NCI-H2227 (cell line): Measurements from ENCODE around the gene OVOL1.
"Not testable (repeated sequence)": the region's sequence is repeated elsewhere in the genome, so short reads cannot be mapped to it uniquely, and the experiment has no call there.

ENCODE experiments used
- DNase-seq: peaks from one replicate; lab custom pipeline; 2025; ENCODE audit not compliant: unreplicated experiment; lab: John Stamatoyannopoulos, UW

Gene OVOL1

DNA sequence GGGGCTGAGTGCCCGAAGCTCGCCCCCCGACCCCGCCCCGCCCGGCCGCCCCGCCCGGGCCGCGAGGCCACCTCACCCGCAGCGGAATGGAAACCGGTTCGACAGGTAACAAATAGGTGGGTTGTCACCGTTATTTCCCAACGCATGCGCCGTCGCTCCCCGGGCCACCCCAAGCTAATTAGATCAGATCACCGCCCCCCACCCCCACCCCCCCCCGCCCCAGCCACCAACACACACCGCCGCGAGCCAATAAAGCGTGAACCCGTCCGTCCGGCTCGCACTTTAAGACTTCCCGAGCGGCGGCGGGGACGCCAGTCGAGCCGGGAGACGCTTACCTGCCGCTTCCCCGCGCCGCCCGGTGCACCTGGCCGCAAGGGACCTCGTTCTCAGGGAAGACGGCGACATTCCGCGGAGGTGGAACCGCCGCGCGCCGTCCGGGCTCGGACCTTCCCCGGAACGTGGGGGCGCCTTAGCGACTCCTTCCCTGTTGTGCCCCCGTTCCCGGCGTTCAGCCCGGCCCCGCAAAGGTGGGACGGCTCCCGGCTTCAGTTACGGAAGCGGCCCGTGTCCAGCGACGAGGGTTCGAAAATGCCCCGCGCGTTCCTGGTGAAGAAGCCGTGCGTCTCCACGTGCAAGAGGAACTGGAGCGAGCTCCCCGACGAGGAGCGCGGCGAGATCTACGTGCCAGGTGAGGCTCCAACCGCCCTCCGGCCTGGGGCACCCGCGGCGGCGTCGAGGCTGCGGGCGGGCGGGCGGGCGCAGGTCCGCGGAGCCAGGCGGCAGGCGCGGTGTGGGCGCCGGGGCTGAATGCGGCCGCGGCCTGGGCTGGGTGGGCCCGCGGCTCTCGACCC is at the start of gene OVOL1:
TSS of gene OVOL1 (plus strand) at position 278 of the 851 bp plus-strand sequence. CDS start at position 589, 311 bp downstream.
- no peak for DNase-seq

DNA sequence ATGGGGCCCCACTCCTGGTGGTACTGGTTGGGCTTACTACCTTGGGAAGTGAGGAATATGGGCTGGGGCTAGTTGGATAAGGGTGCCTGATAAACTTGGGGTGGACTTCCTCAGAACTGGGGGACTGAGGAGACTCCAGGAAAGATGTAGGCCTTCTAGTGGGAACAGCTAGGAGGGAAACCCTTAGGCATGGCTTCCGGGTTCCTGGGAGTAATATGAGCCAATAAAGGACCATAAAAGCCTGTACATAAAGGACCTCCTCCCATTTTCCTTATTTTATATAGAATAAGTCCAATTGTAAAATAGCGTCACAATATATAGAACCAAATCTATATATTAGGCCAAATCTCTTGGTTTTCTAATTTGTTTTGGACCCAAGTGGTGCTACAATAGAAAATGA is 47.8 kb upstream of the OVOL1 start:
- no peak for DNase-seq

DNA sequence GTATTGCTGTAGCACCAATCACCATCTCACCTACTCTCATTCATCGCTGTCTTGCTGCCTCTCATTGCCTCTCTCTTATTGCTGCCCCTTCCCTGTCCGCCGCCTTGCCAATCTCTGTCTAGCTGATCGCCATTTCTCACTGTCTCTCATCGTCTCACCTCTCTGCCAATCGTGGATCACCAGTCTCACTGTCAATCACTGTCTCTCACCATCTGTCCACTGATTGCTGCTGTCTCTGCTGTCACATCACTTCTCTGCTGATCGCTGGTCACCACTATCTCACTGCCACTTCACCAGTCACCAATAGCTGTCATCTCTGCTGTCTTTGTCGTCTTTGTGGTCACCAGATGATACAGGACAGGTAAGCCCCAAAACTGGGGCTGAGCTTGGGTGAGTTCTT is 45.7 kb upstream of the OVOL1 start:
- no peak for DNase-seq

DNA sequence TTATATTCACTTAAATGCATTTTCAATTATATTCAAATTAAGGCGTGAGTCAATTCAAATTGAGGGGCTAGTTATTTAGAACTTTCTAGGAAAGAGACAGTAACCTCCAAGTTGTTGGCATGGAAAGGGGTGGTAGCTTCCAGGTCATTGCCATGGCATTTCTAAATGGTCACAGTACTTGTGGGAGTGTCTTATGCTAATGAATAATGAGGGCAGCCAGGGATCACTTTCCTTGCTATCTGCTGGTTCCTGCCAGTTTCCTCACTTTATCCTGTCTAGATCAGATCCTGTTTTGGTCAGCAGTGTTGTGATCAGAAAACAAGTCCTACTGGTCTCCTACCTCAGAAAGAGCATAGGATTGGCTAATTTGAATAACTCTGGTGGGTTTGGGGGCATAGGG is 44.5 kb upstream of the OVOL1 start:
- no peak for DNase-seq

DNA sequence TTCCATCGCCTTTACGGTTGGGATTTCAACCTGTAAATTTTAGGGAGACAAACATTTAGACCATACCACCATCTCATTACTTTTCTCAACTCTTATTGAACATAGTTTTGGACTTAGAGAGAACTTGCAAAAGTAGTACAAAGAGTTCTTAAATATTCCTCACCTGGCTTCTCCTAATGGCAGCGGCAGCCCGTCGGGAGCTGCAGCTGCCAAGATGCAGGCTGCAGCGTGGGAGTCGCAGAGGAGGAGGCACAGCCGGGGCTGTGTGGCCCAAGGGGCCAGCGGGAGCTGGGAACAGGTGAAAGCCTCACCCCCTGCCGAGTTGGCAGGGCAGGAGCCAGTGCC is 43.2 kb upstream of the OVOL1 start:
- DNase-seq = no peak

DNA sequence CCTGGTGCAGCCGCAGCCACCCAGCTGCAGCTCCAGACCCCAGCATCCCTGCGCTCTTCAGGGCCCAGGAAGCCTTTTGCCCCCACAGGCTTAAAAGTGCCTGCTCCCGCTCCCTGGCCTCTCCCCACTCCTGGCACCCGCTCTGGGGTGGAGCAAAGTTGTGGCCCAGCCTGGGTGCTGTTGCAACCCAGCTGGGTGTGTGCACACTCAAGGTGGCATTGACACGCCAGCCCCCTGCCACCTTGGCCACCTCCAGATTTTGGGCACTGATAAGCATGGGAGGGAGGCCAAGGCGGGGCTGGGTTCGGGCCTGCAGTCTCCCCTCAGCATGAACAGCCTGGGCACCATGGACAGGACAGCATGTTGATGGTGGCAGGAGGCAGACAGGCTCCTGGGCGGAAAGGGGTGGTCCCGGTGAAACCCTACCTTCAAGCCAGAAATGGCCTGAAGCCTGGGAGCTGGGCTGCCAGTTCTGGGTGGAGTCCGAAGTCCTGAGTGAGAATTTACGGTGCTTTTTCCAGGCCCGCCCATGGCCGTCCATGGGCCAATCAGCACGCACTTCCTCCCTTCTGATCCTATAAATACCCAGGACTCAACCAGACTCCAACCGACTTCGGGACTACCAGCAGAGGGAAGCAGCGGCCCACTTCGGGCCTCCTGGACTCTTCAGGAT is 42.7 kb upstream of the OVOL1 start:
- peak; percentile 9 for DNase-seq

DNA sequence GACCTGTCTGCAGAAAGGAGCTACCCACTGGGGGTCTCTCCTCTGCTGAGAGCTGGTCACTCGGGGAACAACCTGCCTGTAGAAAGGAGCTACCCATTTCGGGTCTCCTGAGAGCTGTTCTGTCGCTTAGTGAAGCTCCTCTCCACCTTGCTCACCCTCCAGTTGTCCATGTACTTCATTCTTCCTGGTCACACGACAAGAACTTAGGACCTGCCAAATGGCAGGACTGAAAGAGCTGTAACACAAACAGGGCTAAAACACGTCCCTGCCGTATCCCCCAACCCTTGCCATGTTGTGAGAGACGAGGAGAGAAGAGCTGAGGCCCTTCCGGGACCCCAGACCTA is 42.2 kb upstream of the OVOL1 start:
- no peak for DNase-seq

DNA sequence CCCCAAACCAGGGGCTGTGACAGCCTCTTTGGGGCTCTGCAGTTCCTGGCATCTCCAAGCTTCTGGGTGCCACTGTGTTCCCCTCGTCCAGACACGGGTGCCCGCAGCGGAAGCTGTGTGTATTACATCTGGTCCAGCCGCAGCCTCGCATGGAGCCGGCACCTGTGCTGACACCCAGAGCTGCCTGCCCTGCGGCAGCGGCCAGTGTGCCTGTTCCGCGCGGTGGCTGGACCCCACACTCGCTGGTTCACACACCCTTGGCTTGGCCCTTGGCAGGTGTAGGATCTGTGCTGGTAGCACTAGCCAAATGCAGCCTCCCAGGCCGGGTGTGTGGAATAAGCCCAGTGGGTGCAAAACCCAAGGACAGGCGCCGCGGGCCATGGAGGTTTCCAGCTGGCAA is 41.8 kb upstream of the OVOL1 start:
- no peak for DNase-seq

DNA sequence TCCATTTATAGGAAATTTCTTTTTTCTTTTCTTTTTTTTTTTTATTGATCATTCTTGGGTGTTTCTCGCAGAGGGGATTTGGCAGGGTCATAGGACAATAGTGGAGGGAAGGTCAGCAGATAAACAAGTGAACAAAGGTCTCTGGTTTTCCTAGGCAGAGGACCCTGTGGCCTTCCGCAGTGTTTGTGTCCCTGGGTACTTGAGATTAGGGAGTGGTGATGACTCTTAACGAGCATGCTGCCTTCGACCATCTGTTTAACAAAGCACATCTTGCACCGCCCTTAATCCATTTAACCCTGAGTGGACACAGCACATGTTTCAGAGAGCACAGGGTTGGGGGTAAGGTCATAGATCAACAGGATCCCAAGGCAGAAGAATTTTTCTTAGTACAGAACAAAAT is 24.7 kb upstream of the OVOL1 start:
- DNase-seq = not testable (repeated sequence)

DNA sequence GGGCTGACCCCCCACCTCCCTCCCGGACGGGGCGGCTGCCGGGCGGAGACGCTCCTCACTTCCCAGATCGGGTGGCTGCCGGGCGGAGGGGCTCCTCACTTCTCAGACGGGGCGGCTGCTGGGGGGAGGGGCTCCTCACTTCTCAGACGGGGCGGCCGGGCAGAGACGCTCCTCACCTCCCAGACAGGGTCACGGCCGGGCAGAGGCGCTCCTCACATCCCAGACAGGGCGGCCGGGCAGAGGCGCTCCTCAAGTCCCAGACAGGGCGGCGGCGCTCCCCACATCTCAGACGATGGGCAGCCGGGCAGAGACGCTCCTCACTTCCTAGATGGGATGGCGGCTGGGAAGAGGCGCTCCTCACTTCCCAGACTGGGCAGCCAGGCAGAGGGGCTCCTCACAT is 24.0 kb upstream of the OVOL1 start:
- not testable (repeated sequence) for DNase-seq

DNA sequence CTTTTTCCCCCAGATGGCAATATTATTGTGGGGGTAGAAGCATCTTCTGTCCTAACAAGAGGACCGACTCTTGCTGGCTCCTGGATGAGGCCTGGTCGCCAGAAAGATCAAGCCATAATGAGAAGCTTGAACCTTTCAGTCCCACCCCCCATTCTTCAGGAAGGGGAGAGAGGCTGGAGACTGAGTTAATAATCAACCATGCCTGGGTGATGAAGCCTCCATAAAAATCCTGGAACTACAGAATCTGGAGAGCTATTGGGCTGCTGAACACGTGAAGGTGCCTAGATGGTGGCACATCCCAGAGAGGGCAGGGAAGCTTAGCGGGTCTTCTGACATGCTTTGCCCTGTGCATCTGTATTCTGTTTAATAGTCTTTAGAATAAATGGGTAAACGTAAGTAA is 22.4 kb upstream of the OVOL1 start:
- DNase-seq = no peak

DNA sequence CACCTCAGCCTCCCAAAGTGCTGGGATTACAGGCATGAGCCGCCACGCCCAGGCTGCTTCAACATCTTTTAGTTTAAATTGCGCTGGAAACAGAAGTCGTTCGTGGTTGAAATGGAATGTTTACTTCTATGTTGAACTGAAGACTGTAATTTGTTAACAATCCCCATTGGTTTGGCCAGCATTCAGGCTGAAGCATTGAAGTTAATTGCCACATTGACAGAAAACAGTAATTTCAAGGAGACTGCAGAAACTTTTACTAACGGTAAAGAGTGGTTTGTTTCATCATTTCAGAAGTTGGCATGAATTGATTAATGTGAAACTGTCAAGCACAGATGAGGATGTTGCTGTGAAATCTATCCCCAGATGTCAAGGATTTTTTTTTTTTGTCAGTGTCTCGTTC is 20.3 kb upstream of the OVOL1 start:
- DNase-seq = peak; percentile 86

DNA sequence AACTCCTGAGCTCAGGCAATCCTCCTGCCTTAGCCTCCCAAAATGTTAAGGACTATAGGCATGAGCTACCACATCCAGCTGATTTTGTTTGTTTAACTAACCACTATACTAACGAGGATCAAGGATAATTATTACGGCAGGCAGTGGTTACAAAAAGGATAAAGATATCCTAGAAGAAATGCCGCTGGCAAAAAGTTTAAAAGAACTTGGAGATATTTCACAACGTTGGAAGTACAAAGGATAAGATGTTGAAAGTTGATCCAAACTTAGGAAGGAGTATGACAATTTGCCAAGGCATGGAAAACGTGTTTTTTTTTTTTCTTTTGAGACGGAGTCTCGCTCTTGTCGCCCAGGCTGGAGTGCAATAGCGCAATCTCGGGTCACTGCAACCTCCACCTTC is 19.5 kb upstream of the OVOL1 start:
- no peak for DNase-seq

DNA sequence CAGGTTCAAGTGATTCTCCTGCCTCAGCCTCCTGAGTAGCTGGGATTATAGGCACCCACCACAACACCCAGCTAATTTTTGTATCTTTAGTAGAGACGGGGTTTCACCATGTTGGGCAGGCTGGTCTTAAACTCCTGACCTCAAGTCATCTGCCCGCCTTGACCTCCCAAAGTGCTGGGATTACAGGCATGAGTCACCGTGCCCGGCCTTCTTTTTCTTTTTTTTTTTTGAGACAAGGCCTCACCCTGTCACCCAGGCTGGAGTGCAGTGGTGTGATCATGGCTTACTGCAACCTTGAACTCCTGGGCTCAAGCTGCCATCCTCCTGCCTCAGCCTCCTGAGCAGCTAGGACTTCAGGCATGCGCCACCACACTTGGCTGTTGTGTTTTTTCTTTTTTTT is 19.1 kb upstream of the OVOL1 start:
- not testable (repeated sequence) for DNase-seq

DNA sequence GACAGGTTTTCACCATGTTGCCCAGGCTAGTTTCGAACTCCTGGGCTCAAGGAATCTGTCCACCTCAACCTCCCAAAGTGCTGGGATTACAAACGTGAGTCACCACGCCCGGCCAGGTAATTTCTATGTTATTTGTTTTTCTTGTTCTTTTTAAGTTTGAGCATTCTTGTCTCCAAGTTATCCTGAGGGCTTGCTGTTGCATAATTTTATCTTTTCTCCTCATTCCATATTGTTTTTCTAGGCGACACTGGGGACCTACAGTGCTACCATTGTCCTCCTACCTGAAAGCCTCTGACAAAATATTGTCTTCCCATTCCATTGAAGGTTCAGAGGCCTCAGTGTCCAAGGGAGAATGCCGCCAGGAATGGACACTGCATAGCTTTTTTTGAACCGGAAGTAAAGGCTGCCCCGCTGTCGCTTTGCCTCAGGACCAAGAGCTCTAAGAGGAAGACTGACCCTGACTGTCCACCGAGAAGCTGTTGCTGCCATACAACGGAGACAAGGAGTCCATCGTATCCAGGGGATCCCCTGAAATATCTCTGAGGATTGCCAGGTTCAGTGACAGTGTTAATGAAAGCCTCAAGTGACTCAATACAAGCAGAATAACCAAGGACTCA is 15.8 kb upstream of the OVOL1 start:
- no peak for DNase-seq

DNA sequence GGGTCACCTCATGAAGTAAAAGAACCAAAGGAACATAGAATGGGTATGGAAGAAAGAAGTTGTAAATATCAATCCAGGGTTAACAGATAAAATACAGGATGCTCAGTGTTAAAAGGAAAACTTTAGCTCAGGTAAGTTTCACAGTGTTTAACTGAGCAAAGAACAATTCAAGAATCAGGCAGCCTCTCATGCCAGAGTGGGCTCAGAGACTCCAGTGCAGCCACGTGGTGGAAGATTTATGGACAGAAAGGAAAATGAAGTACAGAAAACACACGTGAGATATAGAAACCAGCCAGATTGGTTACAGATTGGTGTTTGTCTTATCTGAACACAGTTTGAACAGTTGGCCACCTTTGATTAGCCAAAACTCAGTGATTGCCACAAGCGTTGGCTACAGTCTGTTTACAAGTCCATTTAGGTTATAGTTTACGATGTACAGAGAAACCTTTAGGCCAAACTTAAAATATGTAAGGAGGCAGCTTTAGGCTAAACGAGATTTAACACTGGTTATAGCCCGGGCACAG is 15.2 kb upstream of the OVOL1 start:
- DNase-seq = no peak

DNA sequence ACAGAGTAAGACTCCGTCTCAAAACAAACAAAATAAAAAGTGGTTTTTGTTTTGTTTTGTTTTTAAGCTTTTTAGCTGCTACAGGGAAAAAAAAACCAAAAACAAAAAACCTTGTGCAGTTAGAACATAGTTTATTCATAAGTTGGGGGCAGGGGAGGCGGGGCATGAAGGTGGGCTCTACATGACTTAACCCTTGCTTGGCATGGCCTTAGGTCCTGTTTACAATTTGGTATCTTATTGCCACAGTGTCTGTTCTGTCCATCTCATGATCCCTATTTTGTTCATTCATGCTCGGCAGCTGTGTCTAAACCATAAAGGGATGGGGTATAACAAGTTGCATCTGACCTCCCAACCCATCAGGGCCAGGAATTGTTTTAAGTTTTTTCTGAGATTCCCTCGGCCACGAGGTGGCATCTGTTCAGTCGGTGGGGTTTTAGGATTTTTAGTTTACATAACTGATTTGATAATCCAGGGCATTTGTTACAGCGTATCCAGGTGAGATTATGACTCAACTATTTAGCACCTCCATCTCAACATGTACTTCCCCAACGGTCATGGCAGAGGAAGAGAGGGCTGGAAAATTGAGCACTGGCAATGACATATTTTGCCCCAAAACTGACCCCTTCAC is 13.0 kb upstream of the OVOL1 start:
- no peak for DNase-seq

DNA sequence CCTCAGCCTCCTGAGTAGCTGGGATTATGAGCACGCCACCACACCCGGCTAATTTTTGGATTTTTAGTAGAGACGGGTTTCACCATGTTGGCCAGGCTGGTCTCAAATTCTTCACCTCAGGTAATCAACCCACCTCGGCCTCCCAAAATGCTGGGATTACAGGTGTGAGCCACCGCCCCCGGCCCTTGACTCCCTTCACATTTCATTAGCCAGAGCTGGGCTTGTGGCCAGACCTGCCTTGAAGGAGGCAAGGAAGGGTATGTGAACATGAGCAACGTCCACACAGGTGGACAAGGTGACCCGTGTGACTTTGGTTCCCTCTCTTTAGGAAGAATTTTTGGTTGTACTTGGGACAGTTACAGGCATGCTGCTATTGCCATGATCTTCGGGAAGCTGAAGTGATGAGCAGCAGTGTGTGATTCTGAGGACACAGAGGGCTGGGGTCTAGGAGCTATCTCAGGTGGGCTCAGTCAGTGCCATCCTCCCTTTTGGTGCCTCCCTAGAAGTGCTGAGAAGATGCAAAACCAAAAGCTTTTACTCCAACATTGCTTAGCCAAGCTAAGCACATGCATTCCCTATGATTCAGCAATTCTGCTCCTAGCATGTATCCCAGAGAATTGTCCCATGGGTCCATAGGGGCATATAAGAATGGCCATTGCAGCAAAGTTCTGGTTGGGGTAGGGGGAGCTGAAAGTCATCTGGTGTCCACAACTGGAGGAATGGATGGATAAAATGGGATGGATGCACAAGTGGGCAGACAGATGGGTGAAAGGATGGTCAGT is 12.1 kb upstream of the OVOL1 start:
- no peak for DNase-seq

DNA sequence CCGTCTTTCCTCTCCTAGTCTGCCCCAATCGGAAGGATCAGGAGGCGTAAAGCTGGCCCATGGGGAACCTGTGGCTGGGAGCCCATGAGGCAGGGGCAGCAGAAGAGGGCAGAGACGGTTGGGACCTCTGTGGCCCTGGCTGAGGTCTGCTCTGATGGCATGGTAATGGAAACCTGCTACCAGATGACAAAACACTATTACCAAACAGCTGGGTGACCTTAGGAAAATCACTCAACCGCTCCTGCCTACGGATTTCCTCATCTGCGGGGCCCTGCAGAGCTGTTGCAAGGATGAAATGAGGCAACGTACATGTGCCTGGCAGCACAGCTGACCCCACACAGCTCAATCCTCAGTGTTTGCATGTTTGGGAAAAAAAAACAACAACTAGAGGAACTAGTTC is 10.7 kb upstream of the OVOL1 start:
- DNase-seq = no peak

DNA sequence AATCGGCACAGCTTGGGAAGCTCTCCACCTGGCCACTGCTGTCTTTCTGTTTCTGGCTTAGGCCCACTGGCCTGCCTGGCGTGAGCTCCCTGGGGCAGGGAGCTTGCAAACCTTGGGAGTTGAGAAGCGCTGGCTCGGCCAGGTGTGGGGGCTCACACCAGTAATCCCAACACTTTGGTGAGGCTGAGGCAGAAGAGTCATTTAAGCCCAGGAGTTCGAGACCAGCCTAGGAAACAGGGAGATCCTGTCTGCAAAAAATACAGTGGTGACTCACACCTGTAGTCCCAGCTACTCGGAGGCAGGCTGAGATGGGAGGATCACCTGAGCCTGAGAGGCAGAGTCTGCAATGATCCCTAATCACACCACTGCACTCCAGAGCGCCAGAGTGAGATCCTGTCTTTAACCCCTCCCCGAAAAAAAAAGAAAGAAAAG is 10.1 kb upstream of the OVOL1 start:
- DNase-seq = no peak

DNA sequence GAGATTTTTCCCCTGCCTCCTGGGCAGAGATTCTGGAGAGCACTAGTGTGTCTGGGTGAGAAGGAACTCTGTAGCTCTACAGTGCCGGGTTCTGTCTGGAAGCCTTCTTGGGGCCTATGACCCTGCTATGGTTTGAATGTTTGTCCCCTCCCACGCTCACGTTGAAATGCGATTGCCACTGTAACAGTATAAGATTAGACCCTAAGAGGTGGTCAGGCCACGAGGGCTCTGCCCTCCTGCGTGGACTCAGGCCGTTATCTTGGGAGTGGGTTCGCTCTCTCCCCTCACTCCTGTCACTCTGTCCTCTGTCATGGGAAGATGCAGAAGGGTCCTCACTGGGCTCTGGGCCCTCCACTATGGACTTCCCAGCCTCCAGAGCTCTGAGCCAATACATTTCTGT is 9.6 kb upstream of the OVOL1 start:
- DNase-seq = no peak
